ENCODE data around the gene HIKESHI. TPM values are rescaled to one million over a fixed set of nuclear protein-coding genes. Genes with fewer than 3 reads are reported as not detected.

Gene HIKESHI
- total RNA-seq, 1 experiment from 2014 or later = 53.9 TPM

- H3K27me3 Mint-ChIP-seq (ENCODE audit: insufficient read depth, unreplicated experiment) = no peaks in the 10 kb centered on the region
- no peak overlapping the region for H3K4me3 Mint-ChIP-seq (ENCODE audit: unreplicated experiment)
- peaks cover 58% of the 10 kb centered on the region for H3K36me3 Mint-ChIP-seq (ENCODE audit: insufficient read depth, unreplicated experiment)
Observed at GRCh38 chr11:86275493-86276370, 26.3 kb upstream of the HIKESHI start.

GRCh38 chr11:86277741-86278140 lies 24.3 kb upstream of the HIKESHI start:
- Mint-ChIP-seq H3K27me3 (ENCODE audit: insufficient read depth, unreplicated experiment) (no peaks in the 10 kb centered on the region), H3K9me3 (ENCODE audit: unreplicated experiment) (peaks cover 5% of the 10 kb centered on the region), H3K4me1 (ENCODE audit: insufficient read depth, unreplicated experiment) (no peaks in the 10 kb centered on the region), H3K27ac (ENCODE audit: low read depth, unreplicated experiment) (no peak overlapping the region), H3K36me3 (ENCODE audit: insufficient read depth, unreplicated experiment) (peaks cover 55% of the 10 kb centered on the region), H3K4me3 (ENCODE audit: unreplicated experiment) (no peak overlapping the region)
- ChIA-PET CTCF (interaction anchor here (1.2 kb wide), 1 partner anchor 84 kb away, joined by 6 read pairs; no protein-coding TSS in a partner anchor), POLR2A (interaction anchor here (0.6 kb wide), 1 partner anchor 33 kb away, joined by 3 read pairs; no protein-coding TSS in a partner anchor)
- no peak for DNase-seq (ENCODE audit: unreplicated experiment)
- BruUV-seq (replicated peaks) = no TSS peak
- intact Hi-C loops (cut with micrococcal nuclease) = no loop called here
- TF ChIP-seq CTCF (IDR thresholded peaks at IDR 0.05; ENCODE audit: unreplicated experiment) = no peak

More at GRCh38 chr11:86275493-86276370, 26.3 kb upstream of the HIKESHI start:
- Mint-ChIP-seq H3K4me1 (ENCODE audit: insufficient read depth, unreplicated experiment) (no peaks in the 10 kb centered on the region), H3K27ac (ENCODE audit: low read depth, unreplicated experiment) (peak overlapping the region; percentile 22), H3K9me3 (ENCODE audit: unreplicated experiment) (peaks cover 5% of the 10 kb centered on the region)
- no peak for DNase-seq (ENCODE audit: unreplicated experiment)
- CTCF ChIA-PET = interaction anchor here (0.6 to 0.9 kb wide), 4 partner anchors 16 to 56 kb away, joined by 3 to 6 read pairs (median 3); no protein-coding TSS in a partner anchor
- peak; percentile 8 for TF ChIP-seq CTCF (IDR thresholded peaks at IDR 0.05; ENCODE audit: unreplicated experiment)
- POLR2A ChIA-PET = interaction anchor here (0.6 kb wide), 1 partner anchor 26 kb away, joined by 4 read pairs; no protein-coding TSS in a partner anchor
- BruUV-seq (replicated peaks) = no TSS peak
- intact Hi-C loops (cut with micrococcal nuclease) = no loop called here

DNA sequence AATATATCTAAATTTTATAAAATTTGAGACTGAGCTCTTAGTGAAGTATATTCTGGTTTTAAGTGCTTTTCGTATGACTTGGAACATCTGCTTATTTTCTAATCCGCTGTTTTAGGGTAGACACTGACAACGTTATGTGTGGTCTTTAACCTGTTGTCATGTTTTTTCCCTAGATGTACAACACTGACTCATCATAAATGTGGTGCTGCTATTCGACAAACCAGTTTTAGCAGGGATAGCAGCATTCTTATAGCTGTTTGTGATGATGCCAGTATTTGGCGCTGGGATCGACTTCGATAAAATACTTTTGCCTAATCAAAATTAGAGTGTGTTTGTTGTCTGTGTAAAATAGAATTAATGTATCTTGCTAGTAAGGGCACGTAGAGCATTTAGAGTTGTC lies 23.8 kb upstream of the HIKESHI start:
- POLR2A ChIA-PET = interaction anchor here (0.6 kb wide), 1 partner anchor 33 kb away, joined by 3 read pairs; no protein-coding TSS in a partner anchor
- H3K9me3 Mint-ChIP-seq (ENCODE audit: unreplicated experiment) = peaks cover 5% of the 10 kb centered on the region
- H3K4me1 Mint-ChIP-seq (ENCODE audit: insufficient read depth, unreplicated experiment) = no peaks in the 10 kb centered on the region
- intact Hi-C loops (cut with micrococcal nuclease) = no loop called here
- H3K27me3 Mint-ChIP-seq (ENCODE audit: insufficient read depth, unreplicated experiment) = no peaks in the 10 kb centered on the region
- CTCF ChIA-PET = interaction anchor here (0.6 to 1.6 kb wide), 3 partner anchors 10 to 84 kb away, joined by 3 to 6 read pairs (median 6); no protein-coding TSS in a partner anchor
- no peak for DNase-seq (ENCODE audit: unreplicated experiment)
- H3K27ac Mint-ChIP-seq (ENCODE audit: low read depth, unreplicated experiment) = no peak overlapping the region
- H3K4me3 Mint-ChIP-seq (ENCODE audit: unreplicated experiment) = no peak overlapping the region
- BruUV-seq (replicated peaks) = no TSS peak
- no peak for TF ChIP-seq CTCF (IDR thresholded peaks at IDR 0.05; ENCODE audit: unreplicated experiment)
- peaks cover 51% of the 10 kb centered on the region for H3K36me3 Mint-ChIP-seq (ENCODE audit: insufficient read depth, unreplicated experiment)

DNA sequence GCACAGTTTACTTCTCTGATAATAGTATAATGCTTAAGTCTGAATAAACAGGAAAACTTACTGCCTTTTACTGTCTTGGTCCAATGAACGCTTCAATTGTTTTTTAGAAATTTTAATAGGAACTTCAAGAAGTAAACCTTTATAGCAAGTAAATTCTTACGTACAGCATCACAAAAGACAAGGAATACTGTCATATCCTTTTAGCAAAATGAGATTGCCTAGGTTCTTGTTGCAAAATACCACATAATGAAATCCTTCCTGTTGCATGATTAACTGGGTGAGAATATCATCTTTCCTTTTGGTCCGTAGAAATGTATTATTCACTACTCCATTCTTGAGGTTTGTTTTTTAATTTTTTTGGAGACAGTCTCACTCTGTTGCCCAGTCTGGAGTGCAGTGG lies 22.3 kb upstream of the HIKESHI start:
- ChIA-PET POLR2A (no interaction called here), CTCF (interaction anchor here (0.6 to 1.6 kb wide), 2 partner anchors 8 to 338 kb away, joined by 3 to 6 read pairs; no protein-coding TSS in a partner anchor)
- Mint-ChIP-seq H3K27ac (ENCODE audit: low read depth, unreplicated experiment) (no peak overlapping the region), H3K36me3 (ENCODE audit: insufficient read depth, unreplicated experiment) (peaks cover 55% of the 10 kb centered on the region), H3K27me3 (ENCODE audit: insufficient read depth, unreplicated experiment) (no peaks in the 10 kb centered on the region), H3K4me1 (ENCODE audit: insufficient read depth, unreplicated experiment) (no peaks in the 10 kb centered on the region), H3K9me3 (ENCODE audit: unreplicated experiment) (peaks cover 5% of the 10 kb centered on the region), H3K4me3 (ENCODE audit: unreplicated experiment) (no peak overlapping the region)
- no peak for TF ChIP-seq CTCF (IDR thresholded peaks at IDR 0.05; ENCODE audit: unreplicated experiment)
- intact Hi-C loops (cut with micrococcal nuclease) = no loop called here
- BruUV-seq (replicated peaks) = no TSS peak
- DNase-seq (ENCODE audit: unreplicated experiment) = no peak

Measured in MCF 10A (cell line).